Measurements from ENCODE around the gene CRTAC1. TPM values are rescaled to one million over a fixed set of nuclear protein-coding genes. Genes with fewer than 3 reads are reported as not detected.
A peak's percentile ranks its signal among the peaks of the same experiment; 100 is the strongest.

Gene CRTAC1
- polyA plus RNA-seq (2012; ENCODE audit: insufficient read depth, insufficient read length, low read depth) = not detected

GRCh38 chr10:98030093-98030821, at the start of gene CRTAC1:
CRTAC1 (minus strand) TSS chr10:98030621; CDS start chr10:98030472, 149 bp downstream.
- H3K9me3 ChIP-seq = no peaks in the 10 kb centered on the region
- no peaks in the 10 kb centered on the region for H3K4me1 ChIP-seq
- no peak within 1 kb of the TSS; the same call in 1 of the 2 replicates for H3K4me3 ChIP-seq (ENCODE audit: low read depth, low read length)
- H3K36me3 ChIP-seq = no peaks in the 10 kb centered on the region
- DNase-seq = peak; percentile 78
- H3K27me3 ChIP-seq = peaks cover 57% of the 10 kb centered on the region
- no peak for TF ChIP-seq CTCF (IDR thresholded peaks at IDR 0.05; ENCODE audit: low read depth, low read length)

- no peaks in the 10 kb centered on the region for H3K9me3 ChIP-seq
- no peaks in the 10 kb centered on the region for H3K4me1 ChIP-seq
- H3K27me3 ChIP-seq = no peaks in the 10 kb centered on the region
- no peak for DNase-seq
- TF ChIP-seq CTCF (IDR thresholded peaks at IDR 0.05; ENCODE audit: low read depth, low read length) = no peak
- no peaks in the 10 kb centered on the region for H3K36me3 ChIP-seq
- no peak overlapping the region for H3K4me3 ChIP-seq (ENCODE audit: low read depth, low read length)
Observed at GRCh38 chr10:98078774-98079173, 48.4 kb upstream of the CRTAC1 start.

- Histone ChIP-seq H3K27me3 (no peaks in the 10 kb centered on the region), H3K9me3 (no peaks in the 10 kb centered on the region), H3K4me3 (ENCODE audit: low read depth, low read length) (no peak overlapping the region), H3K36me3 (no peaks in the 10 kb centered on the region), H3K4me1 (no peaks in the 10 kb centered on the region)
- no peak for TF ChIP-seq CTCF (IDR thresholded peaks at IDR 0.05; ENCODE audit: low read depth, low read length)
- no peak for DNase-seq
Observed at GRCh38 chr10:98077223-98077622, 46.8 kb upstream of the CRTAC1 start.

GRCh38 chr10:98076086-98076485, 45.7 kb upstream of the CRTAC1 start:
- no peak for TF ChIP-seq CTCF (IDR thresholded peaks at IDR 0.05; ENCODE audit: low read depth, low read length)
- Histone ChIP-seq H3K36me3 (no peaks in the 10 kb centered on the region), H3K4me3 (ENCODE audit: low read depth, low read length) (no peak overlapping the region), H3K9me3 (no peaks in the 10 kb centered on the region), H3K27me3 (no peaks in the 10 kb centered on the region), H3K4me1 (no peaks in the 10 kb centered on the region)
- no peak for DNase-seq

GRCh38 chr10:98074315-98074911, 44.0 kb upstream of the CRTAC1 start:
- no peak for DNase-seq
- no peak for TF ChIP-seq CTCF (IDR thresholded peaks at IDR 0.05; ENCODE audit: low read depth, low read length)

GRCh38 chr10:98067165-98067564, 36.7 kb upstream of the CRTAC1 start:
- no peak for DNase-seq
- H3K36me3 ChIP-seq = no peaks in the 10 kb centered on the region
- H3K27me3 ChIP-seq = peaks cover 5% of the 10 kb centered on the region
- H3K4me3 ChIP-seq (ENCODE audit: low read depth, low read length) = no peak overlapping the region
- no peak for TF ChIP-seq CTCF (IDR thresholded peaks at IDR 0.05; ENCODE audit: low read depth, low read length)
- no peaks in the 10 kb centered on the region for H3K9me3 ChIP-seq
- no peaks in the 10 kb centered on the region for H3K4me1 ChIP-seq

More at GRCh38 chr10:98074315-98074911, 44.0 kb upstream of the CRTAC1 start:
- Histone ChIP-seq H3K4me3 (ENCODE audit: low read depth, low read length) (no peak overlapping the region), H3K27me3 (peaks cover 5% of the 10 kb centered on the region; the same call in 1 of the 2 replicates), H3K36me3 (no peaks in the 10 kb centered on the region), H3K4me1 (no peaks in the 10 kb centered on the region), H3K9me3 (no peaks in the 10 kb centered on the region)

Measured in BE2C (cell line).